ENCODE measurements around the gene NDRG2. TPM values are rescaled to one million over a fixed set of nuclear protein-coding genes. Genes with fewer than 3 reads are reported as not detected.

Gene NDRG2
- total RNA-seq, 4 donors from 2014 or later = 152 to 212 (median 183) TPM

DNA sequence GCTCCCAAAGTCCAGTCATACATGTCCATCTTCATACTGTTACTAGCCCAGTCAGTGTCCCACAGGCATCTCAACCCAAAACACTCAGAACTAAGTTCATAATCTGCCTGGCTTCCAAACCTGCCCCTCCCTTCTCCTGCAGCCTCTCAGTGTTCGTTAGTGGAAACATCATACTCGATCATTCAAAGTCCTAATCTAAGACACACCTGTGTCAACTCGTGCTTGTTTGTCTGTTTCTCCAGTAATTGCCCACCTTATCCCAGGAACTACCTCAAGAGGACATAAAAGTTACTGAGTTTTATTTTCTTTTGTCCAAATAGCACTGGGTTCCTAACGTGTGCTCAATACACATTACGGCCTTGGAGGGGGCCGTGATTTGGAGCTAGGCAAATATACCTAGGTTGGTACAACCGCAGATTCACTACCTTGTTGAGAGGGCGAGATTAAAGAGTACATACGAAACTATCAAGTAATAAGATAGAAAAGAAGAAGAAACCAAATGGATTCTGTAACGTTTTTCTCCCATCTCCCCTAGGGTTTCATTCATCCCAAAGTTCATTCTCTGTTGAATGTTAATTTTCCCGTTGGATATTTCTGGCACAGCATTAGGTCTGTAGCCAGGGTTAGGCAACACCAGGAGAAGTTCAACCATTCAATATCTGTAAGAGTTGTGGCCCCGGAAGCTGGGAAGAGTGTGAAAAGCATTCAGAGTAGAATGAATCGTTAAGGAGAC is 35.9 kb upstream of the NDRG2 start:
- H3K4me1 ChIP-seq = peaks cover 0 to 10% of the 10 kb centered on the region in 2 donors
- DNase-seq = no peak
- TF ChIP-seq CTCF (IDR thresholded peaks at IDR 0.05) (no peak), POLR2A (IDR thresholded peaks at IDR 0.05) (no peak)
- no peaks in the 10 kb centered on the region for H3K27me3 ChIP-seq
- WGBS, 2 donors = 80% methylated on average over 13 of the region's 13 CpGs
- no peak overlapping the region for H3K4me3 ChIP-seq (replicated peaks in 1 of 3)
- intact Hi-C loops (cut with DNase I) = no loop called here
- no peak overlapping the region for H3K27ac ChIP-seq
- H3K9me3 ChIP-seq = no peaks in the 10 kb centered on the region
- no peaks in the 10 kb centered on the region for H3K36me3 ChIP-seq

GRCh38 chr14:21059842-21060613 is 35.2 kb upstream of the NDRG2 start:
- Histone ChIP-seq H3K4me3 (replicated peaks in 1 of 3) (no peak overlapping the region), H3K9me3 (no peaks in the 10 kb centered on the region), H3K27ac (no peak overlapping the region), H3K4me1 (peaks cover 0 to 10% of the 10 kb centered on the region in 2 donors), H3K27me3 (no peaks in the 10 kb centered on the region), H3K36me3 (no peaks in the 10 kb centered on the region)
- WGBS, 2 donors = 77 to 84% methylated on average over 8 of the region's 8 CpGs
- intact Hi-C loops (cut with DNase I) = no loop called here
- no peak for DNase-seq
- TF ChIP-seq CTCF (IDR thresholded peaks at IDR 0.05) (no peak), POLR2A (IDR thresholded peaks at IDR 0.05) (no peak)

DNA sequence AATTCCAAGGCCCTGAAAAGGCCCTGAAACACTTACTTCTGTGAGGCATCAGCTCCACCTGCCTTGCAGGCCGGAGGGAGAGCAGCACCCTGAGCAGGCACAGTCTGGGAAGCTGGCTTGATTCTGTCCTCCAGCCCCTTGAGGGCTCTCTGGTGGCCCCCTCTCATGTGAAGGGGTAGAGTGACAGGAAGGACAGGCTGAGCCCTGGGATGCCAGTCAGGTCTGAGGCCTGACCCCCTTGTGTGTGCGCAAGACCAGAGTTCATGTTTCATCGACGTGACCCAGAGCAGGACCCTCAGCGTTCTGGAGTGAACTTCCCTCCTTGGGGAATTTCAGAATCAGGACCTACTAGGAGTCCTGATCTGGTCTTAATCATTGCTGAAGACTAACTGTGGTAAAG is 34.0 kb upstream of the NDRG2 start:
- no peak for TF ChIP-seq CTCF (IDR thresholded peaks at IDR 0.05)
- TF ChIP-seq POLR2A (IDR thresholded peaks at IDR 0.05) = no peak
- WGBS, 2 donors = 89 to 95% methylated on average over 5 of the region's 5 CpGs
- H3K27ac ChIP-seq = no peak overlapping the region
- peaks cover 0 to 10% of the 10 kb centered on the region in 2 donors for H3K4me1 ChIP-seq
- H3K4me3 ChIP-seq (replicated peaks in 1 of 3) = no peak overlapping the region
- no peaks in the 10 kb centered on the region for H3K27me3 ChIP-seq
- no peaks in the 10 kb centered on the region for H3K36me3 ChIP-seq
- no peak for DNase-seq
- H3K9me3 ChIP-seq = no peaks in the 10 kb centered on the region
- intact Hi-C loops (cut with DNase I) = no loop called here

GRCh38 chr14:21057803-21058675 is 33.2 kb upstream of the NDRG2 start, which contains the start of gene RNASE8:
Gene RNASE8, plus strand, starts transcription at chr14:21057822. Its CDS starts 71 bp downstream, at chr14:21057893.
- no peak for DNase-seq
- WGBS, 2 donors = 73 to 81% methylated on average over 8 of the region's 8 CpGs
- Histone ChIP-seq H3K4me1 (peaks cover 0 to 2% of the 10 kb centered on the region in 2 donors), H3K36me3 (no peaks in the 10 kb centered on the region), H3K4me3 (replicated peaks in 1 of 3) (no peak within 1 kb of the TSS), H3K9me3 (no peaks in the 10 kb centered on the region), H3K27me3 (no peaks in the 10 kb centered on the region), H3K27ac (no peak within 1 kb of the TSS)
- TF ChIP-seq CTCF (IDR thresholded peaks at IDR 0.05) (no peak), POLR2A (IDR thresholded peaks at IDR 0.05) (no peak)
- intact Hi-C loops (cut with DNase I) = no loop called here

Measured in thyroid gland (tissue), 4 donors.